Measurements from ENCODE around the gene SPAG5.

DNA sequence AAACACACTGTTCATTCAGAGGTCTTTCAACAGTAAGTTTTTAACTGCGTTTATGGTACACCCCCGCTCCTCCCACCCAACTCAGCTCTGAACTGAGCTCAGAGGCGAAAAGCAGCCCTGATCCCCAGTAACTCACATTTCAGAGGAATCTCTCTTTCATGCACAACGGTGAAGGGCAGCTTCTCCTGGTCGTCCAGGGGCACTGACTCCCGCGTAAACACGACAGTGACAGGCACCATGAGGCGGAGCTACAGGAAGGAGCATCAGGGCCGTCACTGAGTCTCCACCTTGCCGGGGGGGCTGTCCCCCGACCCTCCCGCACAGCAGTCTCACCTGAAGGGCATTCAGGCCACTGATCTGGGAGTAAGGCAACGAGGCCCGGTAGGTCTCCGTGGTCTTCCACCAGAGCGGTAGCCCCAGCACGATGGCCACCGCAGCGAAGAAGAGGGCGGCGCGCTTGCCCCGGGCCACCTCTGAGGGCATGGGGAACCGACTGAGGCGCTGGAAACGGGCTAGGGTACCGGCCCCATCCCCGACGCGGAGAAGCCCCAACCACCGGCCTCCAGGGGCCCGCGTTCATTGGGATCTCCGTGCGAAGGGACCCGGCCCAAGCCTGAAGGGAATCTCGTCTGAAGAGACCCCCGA lies 28.0 kb downstream of the SPAG5 start:
- TF ChIP-seq POLR2AphosphoS5 (IDR thresholded peaks at IDR 0.05; ENCODE audit: borderline replicate concordance, low read depth, low read length) (no peak), FOXP2 (optimal IDR thresholded peaks at IDR 0.05; ENCODE audit: control extremely low read depth, extremely low read length, insufficient read depth) (no peak), EZH2 (IDR thresholded peaks at IDR 0.05) (no peak)

Measured in SK-N-MC (cell line).